Loucy (cell line): ENCODE results near the gene ITPK1.

Experiments
- H2AFZ ChIP-seq: fragments of 200-600 bp; sonication (generic); 2 replicates; pipeline ENCODE4 v1.6.0; 2016; ENCODE audit warnings: antibody characterized with exemption, mild to moderate bottlenecking, low read length, moderate library complexity
- H3F3A ChIP-seq: fragments of 200-600 bp; 2 replicates; pipeline ENCODE4 v1.6.0; 2016; ENCODE audit warnings: antibody characterized with exemption, low read depth, mild to moderate bottlenecking
- H3K27me3 ChIP-seq: fragments of 200-600 bp; sonication (generic); 2 replicates; pipeline ENCODE4 v1.6.1; 2014; ENCODE audit warnings: low read length, mild to moderate bottlenecking; ENCODE audit not compliant: insufficient read depth, poor library complexity, severe bottlenecking
- H3K36me3 ChIP-seq: fragments of 200-600 bp; sonication (generic); 2 replicates; pipeline ENCODE4 v1.6.1; 2016; ENCODE audit warnings: low read length; ENCODE audit not compliant: insufficient read depth
- H3K4me1 ChIP-seq: fragments of 200-600 bp; sonication (generic); 2 replicates; pipeline ENCODE4 v1.5.1; 2014; ENCODE audit warnings: low read length, mild to moderate bottlenecking; ENCODE audit not compliant: insufficient read depth, poor library complexity, severe bottlenecking
- H3K4me2 ChIP-seq: fragments of 200-600 bp; sonication (generic); 2 replicates; pipeline ENCODE4 v1.6.0; 2014; ENCODE audit warnings: antibody characterized with exemption, low read length, low read depth, mild to moderate bottlenecking; ENCODE audit not compliant: poor library complexity, severe bottlenecking
- H3K4me3 ChIP-seq: fragments of 200-600 bp; sonication (generic); 2 replicates; pipeline ENCODE4 v1.5.1; 2014; ENCODE audit warnings: low read length, mild to moderate bottlenecking, mixed read lengths; ENCODE audit not compliant: poor library complexity, severe bottlenecking
- H3K79me2 ChIP-seq: fragments of 200-600 bp; sonication (generic); 2 replicates; pipeline ENCODE4 v1.6.1; 2014; ENCODE audit warnings: low read length; ENCODE audit not compliant: insufficient read depth
- H3K9ac ChIP-seq: fragments of 200-600 bp; sonication (generic); 2 replicates; pipeline ENCODE4 v1.6.0; 2014; ENCODE audit warnings: mild to moderate bottlenecking, low read depth, low read length, moderate library complexity; ENCODE audit not compliant: poor library complexity, severe bottlenecking
- H3K9me2 ChIP-seq: fragments of 200-600 bp; sonication (generic); replicated peaks from 2 replicates; pipeline ENCODE4 v1.6.1; 2016; ENCODE audit warnings: low read depth, low read length, mixed read lengths
- H3K9me3 ChIP-seq: fragments of 200-600 bp; sonication (generic); 2 replicates; pipeline ENCODE4 v1.6.1; 2014; ENCODE audit warnings: mild to moderate bottlenecking, antibody characterized with exemption, low read length, low read depth; ENCODE audit not compliant: insufficient read depth
- H4K20me1 ChIP-seq: fragments of 200-600 bp; sonication (generic); 2 replicates; pipeline ENCODE4 v1.6.0; 2014; ENCODE audit warnings: antibody characterized with exemption, low read length, mild to moderate bottlenecking; ENCODE audit not compliant: insufficient read depth, poor library complexity, severe bottlenecking
- CTCF ChIP-seq: fragments of 200-600 bp; sonication (generic); conservative IDR thresholded peaks from 2 replicates; pipeline ENCODE4 v1.5.1; 2014; ENCODE audit warnings: mild to moderate bottlenecking, antibody characterized with exemption, low read length
- EZH2phosphoT487 ChIP-seq: fragments of 200-600 bp; IDR thresholded peaks from 2 replicates; pipeline ENCODE4 v1.6.1; 2018; ENCODE audit warnings: antibody characterized with exemption, mild to moderate bottlenecking, moderate library complexity, borderline replicate concordance

ITPK1 gene

GRCh38 chr14:92986254-92987147, 129.2 kb downstream of the ITPK1 start:
- Histone ChIP-seq H3K36me3 (peaks cover 15% of the 10 kb centered on the region; the same call in 1 of the 2 replicates), H3K4me1 (no peaks in the 10 kb centered on the region), H3K9me3 (no peaks in the 10 kb centered on the region), H3K4me2 (no peak overlapping the region), H3K79me2 (no peaks in the 10 kb centered on the region), H3K4me3 (no peak overlapping the region), H3K9ac (no peak overlapping the region), H4K20me1 (no peaks in the 10 kb centered on the region), H3K9me2 (no peaks in the 10 kb centered on the region), H2AFZ (no peak overlapping the region), H3K27me3 (no peaks in the 10 kb centered on the region), H3F3A (no peaks in the 10 kb centered on the region)
- TF ChIP-seq EZH2phosphoT487, result no peak
- TF ChIP-seq CTCF, result no peak

DNA sequence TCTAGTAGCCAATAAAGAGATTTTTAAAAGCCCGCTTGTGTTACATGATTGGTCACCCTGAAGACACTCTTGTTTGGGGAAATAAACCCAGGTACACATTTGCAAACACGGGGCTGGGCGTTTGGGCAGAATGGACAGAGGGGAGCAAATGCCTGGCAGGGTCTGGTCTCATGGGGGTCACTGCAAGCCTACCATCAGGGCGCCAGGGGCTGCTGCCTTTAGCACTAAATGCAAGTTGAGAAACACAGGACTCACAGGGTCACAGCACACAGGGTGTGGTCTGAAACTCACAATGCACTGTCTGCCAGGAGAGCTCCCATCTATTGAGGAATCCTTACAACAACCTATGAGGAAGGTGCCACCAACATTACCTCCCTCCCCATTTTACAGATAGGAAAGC, 130.2 kb downstream of the ITPK1 start:
- Histone ChIP-seq H3K4me1 (no peaks in the 10 kb centered on the region), H3K9me3 (no peaks in the 10 kb centered on the region), H2AFZ (no peak overlapping the region), H3K27me3 (no peaks in the 10 kb centered on the region), H4K20me1 (no peaks in the 10 kb centered on the region), H3F3A (no peaks in the 10 kb centered on the region), H3K4me3 (no peak overlapping the region), H3K36me3 (peaks cover 12% of the 10 kb centered on the region; the same call in 1 of the 2 replicates), H3K9ac (no peak overlapping the region), H3K9me2 (no peaks in the 10 kb centered on the region), H3K4me2 (no peak overlapping the region), H3K79me2 (no peaks in the 10 kb centered on the region)
- TF ChIP-seq EZH2phosphoT487, result no peak
- no peak for TF ChIP-seq CTCF

DNA sequence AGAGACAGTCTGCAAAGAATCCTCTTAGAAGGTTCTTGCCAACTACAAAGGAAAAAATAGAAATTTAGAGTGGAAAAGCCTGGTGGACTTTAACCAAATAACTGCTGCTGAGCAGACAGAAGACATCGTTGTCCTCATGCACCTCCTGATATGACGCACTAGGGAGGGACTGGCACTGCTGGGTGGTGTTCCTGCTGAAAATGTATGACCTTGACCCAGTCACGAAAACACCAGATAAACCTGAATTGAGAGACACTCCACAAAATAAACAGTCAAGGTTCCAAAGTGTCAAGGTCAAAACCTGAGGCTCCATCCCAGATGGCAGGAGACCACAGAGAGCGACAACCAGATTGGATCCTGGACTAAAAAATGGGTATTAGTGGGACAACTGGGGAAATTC, 130.8 kb downstream of the ITPK1 start:
- H3K36me3 ChIP-seq, result peaks cover 18% of the 10 kb centered on the region; the same call in 1 of the 2 replicates
- TF ChIP-seq EZH2phosphoT487, result no peak
- no peak for TF ChIP-seq CTCF
- H3K4me2 ChIP-seq, result no peak overlapping the region
- H3K27me3 ChIP-seq, result no peaks in the 10 kb centered on the region
- H3F3A ChIP-seq, result no peaks in the 10 kb centered on the region
- H3K4me3 ChIP-seq, result no peak overlapping the region
- H3K9me3 ChIP-seq, result peaks cover 3% of the 10 kb centered on the region; the same call in 1 of the 2 replicates
- H3K4me1 ChIP-seq, result no peaks in the 10 kb centered on the region
- H4K20me1 ChIP-seq, result no peaks in the 10 kb centered on the region
- H3K79me2 ChIP-seq, result no peaks in the 10 kb centered on the region
- no peaks in the 10 kb centered on the region for H3K9me2 ChIP-seq
- no peak overlapping the region for H3K9ac ChIP-seq
- H2AFZ ChIP-seq, result no peak overlapping the region
